Measurements from ENCODE around the gene IGF2BP2. TPM values are rescaled to one million over a fixed set of nuclear protein-coding genes. Genes with fewer than 3 reads are reported as not detected.
"Not testable (repeated sequence)": the region's sequence is repeated elsewhere in the genome, so short reads cannot be mapped to it uniquely, and the experiment has no call there.

Gene IGF2BP2
- total RNA-seq (2014; rRNA removed; shearing (Covaris generic)) = 40.1 and 42.2 TPM in 2 replicates

GRCh38 chr3:185825006-185825638 lies at the start of gene IGF2BP2:
Gene IGF2BP2 (minus strand): TSS chr3:185825042. CDS start chr3:185824960, 82 bp downstream.
- DNase-seq (ENCODE audit: low spot score) = peak; percentile 55
- in situ Hi-C loops (cut with HindIII; ENCODE audit: low sequenced_read_pairs) = loop anchor here (10.0 kb wide), 1 partner anchor 100 kb away; no protein-coding TSS in a partner anchor

- no peak for DNase-seq (ENCODE audit: low spot score)
- in situ Hi-C loops (cut with HindIII; ENCODE audit: low sequenced_read_pairs) = no loop called here
Observed at GRCh38 chr3:185874119-185874518, 49.3 kb upstream of the IGF2BP2 start.

GRCh38 chr3:185867650-185868049 lies 42.8 kb upstream of the IGF2BP2 start:
- DNase-seq (ENCODE audit: low spot score) = no peak
- in situ Hi-C loops (cut with HindIII; ENCODE audit: low sequenced_read_pairs) = no loop called here

GRCh38 chr3:185866995-185867394 lies 42.2 kb upstream of the IGF2BP2 start:
- DNase-seq (ENCODE audit: low spot score) = no peak
- in situ Hi-C loops (cut with HindIII; ENCODE audit: low sequenced_read_pairs) = no loop called here

GRCh38 chr3:185866555-185866954 lies 41.7 kb upstream of the IGF2BP2 start:
- in situ Hi-C loops (cut with HindIII; ENCODE audit: low sequenced_read_pairs) = no loop called here
- DNase-seq (ENCODE audit: low spot score) = no peak

GRCh38 chr3:185865247-185865646 lies 40.4 kb upstream of the IGF2BP2 start:
- in situ Hi-C loops (cut with HindIII; ENCODE audit: low sequenced_read_pairs) = no loop called here
- peak; percentile 33 for DNase-seq (ENCODE audit: low spot score)

- in situ Hi-C loops (cut with HindIII; ENCODE audit: low sequenced_read_pairs) = no loop called here
- DNase-seq (ENCODE audit: low spot score) = no peak
Observed at GRCh38 chr3:185864767-185865166, 39.9 kb upstream of the IGF2BP2 start.

- no peak for DNase-seq (ENCODE audit: low spot score)
- in situ Hi-C loops (cut with HindIII; ENCODE audit: low sequenced_read_pairs) = no loop called here
Observed at GRCh38 chr3:185862920-185863319, 38.1 kb upstream of the IGF2BP2 start.

- DNase-seq (ENCODE audit: low spot score) = no peak
- in situ Hi-C loops (cut with HindIII; ENCODE audit: low sequenced_read_pairs) = no loop called here
Observed at GRCh38 chr3:185859294-185859972, 34.6 kb upstream of the IGF2BP2 start.

GRCh38 chr3:185858502-185859225 lies 33.8 kb upstream of the IGF2BP2 start:
- in situ Hi-C loops (cut with HindIII; ENCODE audit: low sequenced_read_pairs) = no loop called here
- DNase-seq (ENCODE audit: low spot score) = no peak

- in situ Hi-C loops (cut with HindIII; ENCODE audit: low sequenced_read_pairs) = no loop called here
- DNase-seq (ENCODE audit: low spot score) = no peak
Observed at GRCh38 chr3:185857208-185857607, 32.4 kb upstream of the IGF2BP2 start.

- DNase-seq (ENCODE audit: low spot score) = no peak
- in situ Hi-C loops (cut with HindIII; ENCODE audit: low sequenced_read_pairs) = no loop called here
Observed at GRCh38 chr3:185856652-185857051, 31.8 kb upstream of the IGF2BP2 start.

- DNase-seq (ENCODE audit: low spot score); in situ Hi-C loops (cut with HindIII; ENCODE audit: low sequenced_read_pairs): not testable (repeated sequence)
Observed at GRCh38 chr3:185853771-185854170, 28.9 kb upstream of the IGF2BP2 start.

- in situ Hi-C loops (cut with HindIII; ENCODE audit: low sequenced_read_pairs) = no loop called here
- no peak for DNase-seq (ENCODE audit: low spot score)
Observed at GRCh38 chr3:185852635-185853034, 27.8 kb upstream of the IGF2BP2 start.

- in situ Hi-C loops (cut with HindIII; ENCODE audit: low sequenced_read_pairs) = no loop called here
- DNase-seq (ENCODE audit: low spot score) = no peak
Observed at GRCh38 chr3:185851959-185852358, 27.1 kb upstream of the IGF2BP2 start.

GRCh38 chr3:185851046-185851445 lies 26.2 kb upstream of the IGF2BP2 start:
- no peak for DNase-seq (ENCODE audit: low spot score)
- in situ Hi-C loops (cut with HindIII; ENCODE audit: low sequenced_read_pairs) = no loop called here

GRCh38 chr3:185847506-185847905 lies 22.7 kb upstream of the IGF2BP2 start:
- DNase-seq (ENCODE audit: low spot score) = no peak
- in situ Hi-C loops (cut with HindIII; ENCODE audit: low sequenced_read_pairs) = no loop called here

GRCh38 chr3:185846037-185846436 lies 21.2 kb upstream of the IGF2BP2 start:
- in situ Hi-C loops (cut with HindIII; ENCODE audit: low sequenced_read_pairs) = no loop called here

GRCh38 chr3:185844051-185844450 lies 19.2 kb upstream of the IGF2BP2 start:
- in situ Hi-C loops (cut with HindIII; ENCODE audit: low sequenced_read_pairs) = no loop called here
- peak; percentile 18 for DNase-seq (ENCODE audit: low spot score)

More at GRCh38 chr3:185846037-185846436, 21.2 kb upstream of the IGF2BP2 start:
- no peak for DNase-seq (ENCODE audit: low spot score)

GRCh38 chr3:185843635-185844034 lies 18.8 kb upstream of the IGF2BP2 start:
- DNase-seq (ENCODE audit: low spot score) = no peak
- in situ Hi-C loops (cut with HindIII; ENCODE audit: low sequenced_read_pairs) = no loop called here

Data from G401 (cell line).